ENCODE data around the gene TMEM150C. TPM values are rescaled to one million over a fixed set of nuclear protein-coding genes. Genes with fewer than 3 reads are reported as not detected.

The TMEM150C gene
- total RNA-seq, 2 experiments from 2014 or later, result not detected

GRCh38 chr4:82528074-82528473 is 33.7 kb downstream of the TMEM150C start:
- ChIA-PET POLR2A (no interaction called here), CTCF (interaction anchor here (0.6 kb wide), 1 partner anchor 44 kb away, joined by 4 read pairs; no protein-coding TSS in a partner anchor)
- DNase-seq, result no peak
- ATAC-seq, result no peak
- Mint-ChIP-seq H3K27ac (no peak overlapping the region), H3K4me3 (no peak overlapping the region), H3K36me3 (ENCODE audit: low read depth) (no peaks in the 10 kb centered on the region), H3K27me3 (no peaks in the 10 kb centered on the region), H3K9me3 (ENCODE audit: low read depth) (no peaks in the 10 kb centered on the region), H3K4me1 (no peaks in the 10 kb centered on the region)
- intact Hi-C loops (cut with DNase I, micrococcal nuclease), result no loop called here

GRCh38 chr4:82525307-82525911 is 36.4 kb downstream of the TMEM150C start:
- no peaks in the 10 kb centered on the region for H3K4me1 Mint-ChIP-seq
- H3K27me3 Mint-ChIP-seq, result peaks cover 5% of the 10 kb centered on the region
- H3K4me3 Mint-ChIP-seq, result no peak overlapping the region
- no peak for DNase-seq
- ChIA-PET POLR2A (no interaction called here), CTCF (interaction anchor here (0.6 kb wide), 1 partner anchor 12 kb away, joined by 3 read pairs; no protein-coding TSS in a partner anchor)
- ATAC-seq, result no peak
- H3K36me3 Mint-ChIP-seq (ENCODE audit: low read depth), result no peaks in the 10 kb centered on the region
- H3K9me3 Mint-ChIP-seq (ENCODE audit: low read depth), result no peaks in the 10 kb centered on the region
- intact Hi-C loops (cut with DNase I, micrococcal nuclease), result no loop called here
- no peak overlapping the region for H3K27ac Mint-ChIP-seq

GRCh38 chr4:82524570-82525152 is 37.1 kb downstream of the TMEM150C start:
- intact Hi-C loops (cut with DNase I, micrococcal nuclease), result no loop called here
- H3K36me3 Mint-ChIP-seq (ENCODE audit: low read depth), result no peaks in the 10 kb centered on the region
- H3K9me3 Mint-ChIP-seq (ENCODE audit: low read depth), result no peaks in the 10 kb centered on the region
- H3K27ac Mint-ChIP-seq, result no peak overlapping the region
- no peak for DNase-seq
- ATAC-seq, result no peak
- no peak overlapping the region for H3K4me3 Mint-ChIP-seq
- H3K27me3 Mint-ChIP-seq, result peaks cover 5% of the 10 kb centered on the region
- H3K4me1 Mint-ChIP-seq, result no peaks in the 10 kb centered on the region
- POLR2A ChIA-PET, result no interaction called here
- CTCF ChIA-PET, result interaction anchor here (0.6 kb wide), 1 partner anchor 12 kb away, joined by 3 read pairs; no protein-coding TSS in a partner anchor

- ATAC-seq (no peak), DNase-seq (no peak)
- Mint-ChIP-seq H3K27ac (no peak overlapping the region), H3K27me3 (peaks cover 5% of the 10 kb centered on the region), H3K36me3 (ENCODE audit: low read depth) (no peaks in the 10 kb centered on the region), H3K9me3 (ENCODE audit: low read depth) (no peaks in the 10 kb centered on the region), H3K4me1 (no peaks in the 10 kb centered on the region), H3K4me3 (no peak overlapping the region)
- CTCF ChIA-PET, result no interaction called here
- POLR2A ChIA-PET, result no interaction called here
- intact Hi-C loops (cut with DNase I, micrococcal nuclease), result no loop called here
Observed at GRCh38 chr4:82523179-82523578, 38.6 kb downstream of the TMEM150C start.

GRCh38 chr4:82522472-82522871 is 39.3 kb downstream of the TMEM150C start:
- ATAC-seq (no peak), DNase-seq (no peak)
- no peaks in the 10 kb centered on the region for H3K9me3 Mint-ChIP-seq (ENCODE audit: low read depth)
- ChIA-PET CTCF (interaction anchor here (1.5 kb wide), 1 partner anchor 12 kb away, joined by 4 read pairs; no protein-coding TSS in a partner anchor), POLR2A (interaction anchor here (0.6 kb wide), 1 partner anchor 174 kb away, joined by 4 read pairs; no protein-coding TSS in a partner anchor)
- no peaks in the 10 kb centered on the region for H3K4me1 Mint-ChIP-seq
- no peak overlapping the region for H3K27ac Mint-ChIP-seq
- intact Hi-C loops (cut with DNase I, micrococcal nuclease), result no loop called here
- H3K36me3 Mint-ChIP-seq (ENCODE audit: low read depth), result no peaks in the 10 kb centered on the region
- H3K4me3 Mint-ChIP-seq, result no peak overlapping the region
- peaks cover 5% of the 10 kb centered on the region for H3K27me3 Mint-ChIP-seq

- no peak for DNase-seq
- no peak overlapping the region for H3K4me3 Mint-ChIP-seq
- intact Hi-C loops (cut with DNase I, micrococcal nuclease), result no loop called here
- no peak for ATAC-seq
- H3K27ac Mint-ChIP-seq, result no peak overlapping the region
- CTCF ChIA-PET, result interaction anchor here (0.6 kb wide), 1 partner anchor 39 kb away, joined by 3 read pairs; no protein-coding TSS in a partner anchor
- no peaks in the 10 kb centered on the region for H3K36me3 Mint-ChIP-seq (ENCODE audit: low read depth)
- H3K4me1 Mint-ChIP-seq, result no peaks in the 10 kb centered on the region
- POLR2A ChIA-PET, result no interaction called here
- H3K27me3 Mint-ChIP-seq, result peaks cover 5% of the 10 kb centered on the region
- no peaks in the 10 kb centered on the region for H3K9me3 Mint-ChIP-seq (ENCODE audit: low read depth)
Observed at GRCh38 chr4:82521283-82521682, 40.5 kb downstream of the TMEM150C start.

GRCh38 chr4:82519776-82520175 is 42.0 kb downstream of the TMEM150C start:
- H3K36me3 Mint-ChIP-seq (ENCODE audit: low read depth), result no peaks in the 10 kb centered on the region
- no peak overlapping the region for H3K27ac Mint-ChIP-seq
- no peak overlapping the region for H3K4me3 Mint-ChIP-seq
- ChIA-PET CTCF (no interaction called here), POLR2A (no interaction called here)
- ATAC-seq (no peak), DNase-seq (no peak)
- no peaks in the 10 kb centered on the region for H3K4me1 Mint-ChIP-seq
- no peaks in the 10 kb centered on the region for H3K9me3 Mint-ChIP-seq (ENCODE audit: low read depth)
- peaks cover 8% of the 10 kb centered on the region for H3K27me3 Mint-ChIP-seq
- intact Hi-C loops (cut with DNase I, micrococcal nuclease), result no loop called here

- intact Hi-C loops (cut with DNase I, micrococcal nuclease), result no loop called here
- CTCF ChIA-PET, result no interaction called here
- no peak overlapping the region for H3K4me3 Mint-ChIP-seq
- no peaks in the 10 kb centered on the region for H3K4me1 Mint-ChIP-seq
- no peak overlapping the region for H3K27ac Mint-ChIP-seq
- no peak for DNase-seq
- peaks cover 8% of the 10 kb centered on the region for H3K27me3 Mint-ChIP-seq
- ATAC-seq, result no peak
- no peaks in the 10 kb centered on the region for H3K36me3 Mint-ChIP-seq (ENCODE audit: low read depth)
- no peaks in the 10 kb centered on the region for H3K9me3 Mint-ChIP-seq (ENCODE audit: low read depth)
- POLR2A ChIA-PET, result interaction anchor here (0.7 kb wide), 1 partner anchor 19 kb away, joined by 3 read pairs; no protein-coding TSS in a partner anchor
Observed at GRCh38 chr4:82519072-82519471, 42.7 kb downstream of the TMEM150C start.

GRCh38 chr4:82517043-82517442 is 44.7 kb downstream of the TMEM150C start:
- ChIA-PET POLR2A (no interaction called here), CTCF (no interaction called here)
- intact Hi-C loops (cut with DNase I, micrococcal nuclease), result no loop called here
- H3K27me3 Mint-ChIP-seq, result peaks cover 15% of the 10 kb centered on the region
- no peak for ATAC-seq
- no peaks in the 10 kb centered on the region for H3K9me3 Mint-ChIP-seq (ENCODE audit: low read depth)
- no peaks in the 10 kb centered on the region for H3K36me3 Mint-ChIP-seq (ENCODE audit: low read depth)
- peaks cover 2% of the 10 kb centered on the region for H3K4me1 Mint-ChIP-seq
- no peak overlapping the region for H3K4me3 Mint-ChIP-seq
- DNase-seq, result no peak
- no peak overlapping the region for H3K27ac Mint-ChIP-seq

GRCh38 chr4:82515705-82516104 is 46.1 kb downstream of the TMEM150C start:
- DNase-seq (no peak), ATAC-seq (no peak)
- Mint-ChIP-seq H3K9me3 (ENCODE audit: low read depth) (no peaks in the 10 kb centered on the region), H3K4me3 (no peak overlapping the region), H3K27me3 (peaks cover 13% of the 10 kb centered on the region), H3K36me3 (ENCODE audit: low read depth) (no peaks in the 10 kb centered on the region), H3K4me1 (peaks cover 2% of the 10 kb centered on the region), H3K27ac (no peak overlapping the region)
- ChIA-PET CTCF (no interaction called here), POLR2A (interaction anchor here (0.7 kb wide), 1 partner anchor 768 kb away, joined by 4 read pairs; no protein-coding TSS in a partner anchor)
- intact Hi-C loops (cut with DNase I, micrococcal nuclease), result no loop called here

GRCh38 chr4:82513382-82513781 is 48.4 kb downstream of the TMEM150C start:
- Mint-ChIP-seq H3K9me3 (ENCODE audit: low read depth) (no peaks in the 10 kb centered on the region), H3K4me3 (no peak overlapping the region), H3K36me3 (ENCODE audit: low read depth) (no peaks in the 10 kb centered on the region), H3K4me1 (peaks cover 3% of the 10 kb centered on the region), H3K27ac (no peak overlapping the region), H3K27me3 (peaks cover 13% of the 10 kb centered on the region)
- no peak for ATAC-seq
- ChIA-PET POLR2A (no interaction called here), CTCF (interaction anchor here (0.6 to 0.8 kb wide), 2 partner anchors 8 to 12 kb away, joined by 3 read pairs; no protein-coding TSS in a partner anchor)
- intact Hi-C loops (cut with DNase I, micrococcal nuclease), result no loop called here
- no peak for DNase-seq

GRCh38 chr4:82510216-82510615 is 51.6 kb downstream of the TMEM150C start:
- Mint-ChIP-seq H3K27me3 (peaks cover 19% of the 10 kb centered on the region), H3K27ac (no peak overlapping the region), H3K4me1 (peaks cover 3% of the 10 kb centered on the region), H3K9me3 (ENCODE audit: low read depth) (no peaks in the 10 kb centered on the region), H3K36me3 (ENCODE audit: low read depth) (no peaks in the 10 kb centered on the region), H3K4me3 (no peak overlapping the region)
- ChIA-PET POLR2A (no interaction called here), CTCF (interaction anchor here (0.9 kb wide), 1 partner anchor 12 kb away, joined by 4 read pairs; no protein-coding TSS in a partner anchor)
- no peak for ATAC-seq
- intact Hi-C loops (cut with DNase I, micrococcal nuclease), result no loop called here
- no peak for DNase-seq
